Endothelial cell of umbilical vein (primary cell): ENCODE data around the gene PER1. TPM values are rescaled to one million over a fixed set of nuclear protein-coding genes. Genes with fewer than 3 reads are reported as not detected.
A peak's percentile ranks its signal among the peaks of the same experiment; 100 is the strongest.

Experiments
- BruUV-seq: library from RNA; stranded (reverse); fragments of 400-500 nt; replicated peaks from 2 replicates; lab custom pipeline; 2021; lab: Mats Ljungman, UMichigan
- CTCF ChIA-PET: fragments of 300-600, 350-600 bp; sonication (Branson Sonifier 250); formaldehyde crosslinking; loops from one replicate; lab custom pipeline; 2021; ENCODE audit warnings: antibody characterized with exemption, inconsistent platforms; lab: Charles Lee
- POLR2A ChIA-PET: fragments of 300-600, 350-600 bp; sonication (Branson Sonifier 250); formaldehyde crosslinking; loops from one replicate; lab custom pipeline; 2021; ENCODE audit warnings: antibody characterized with exemption, inconsistent platforms; lab: Charles Lee
- DNase-seq: peaks from one replicate; pipeline ENCODE4 v3.0.0-alpha.2; 2011; ENCODE audit warnings: low read depth, low spot score
- FAIRE-seq: peaks from 2 replicates; lab custom pipeline; 2011; peaks lifted over from hg19 to GRCh38; lab: Jason Lieb, UNC
- H2AFZ ChIP-seq: 2 replicates; pipeline ENCODE4 v1.6.0; 2012; ENCODE audit warnings: low read depth, low read length, control low read depth, inconsistent platforms
- H3K27ac ChIP-seq: 2 replicates; pipeline ENCODE4 v1.5.1; 2011; ENCODE audit warnings: low read depth, mild to moderate bottlenecking, control low read depth, low read length, moderate library complexity; ENCODE audit not compliant: insufficient read depth
- H3K27me3 ChIP-seq, 2 experiments: 2 replicates each; pipeline versions ENCODE4 v1.6.0 to v1.6.1; 2011; ENCODE audit warnings: low read length in 2 of 2, mixed read lengths in 1 of 2; ENCODE audit not compliant: control insufficient read depth in 2 of 2, insufficient read depth in 2 of 2
- H3K36me3 ChIP-seq, 2 experiments: 2 replicates in 1 of 2; 3 replicates in 1 of 2; pipeline ENCODE4 v1.5.1; 2011; ENCODE audit warnings: low read length in 2 of 2, mild to moderate bottlenecking in 1 of 2, moderate library complexity in 1 of 2; ENCODE audit not compliant: control insufficient read depth in 2 of 2, insufficient read depth in 2 of 2; ENCODE audit errors: extremely low read depth in 1 of 2
- H3K4me1 ChIP-seq: 3 replicates; pipeline ENCODE4 v1.5.1; 2011; ENCODE audit warnings: mild to moderate bottlenecking, low read length; ENCODE audit not compliant: control insufficient read depth, insufficient read depth; ENCODE audit errors: extremely low read depth
- H3K4me2 ChIP-seq: 2 replicates; pipeline ENCODE4 v1.6.1; 2011; ENCODE audit warnings: low read length, control low read depth, mixed read lengths; ENCODE audit not compliant: insufficient read depth
- H3K4me3 ChIP-seq, 3 experiments: fragments of 200-600 bp in 1 of 3; sonication (generic), shearing (Covaris generic) in 1 of 3; replicated peaks in 1 of 3; 2 replicates each; pipeline ENCODE4 v1.5.1; 2011 to 2016; ENCODE audit warnings: control low read depth in 3 of 3, low read length in 3 of 3, mild to moderate bottlenecking in 2 of 3, inconsistent platforms in 1 of 3, low read depth in 1 of 3, moderate library complexity in 1 of 3; ENCODE audit not compliant: insufficient read depth in 1 of 3
- H3K79me2 ChIP-seq: 2 replicates; pipeline ENCODE4 v1.6.0; 2012; ENCODE audit warnings: low read length, inconsistent platforms; ENCODE audit not compliant: control insufficient read depth, insufficient read depth
- H3K9ac ChIP-seq: replicated peaks from 2 replicates; pipeline ENCODE3; 2011; ENCODE audit warnings: low read length, control low read depth; ENCODE audit not compliant: insufficient read depth; ENCODE audit errors: extremely low read depth
- H3K9me1 ChIP-seq: replicated peaks from 3 replicates; pipeline ENCODE4 v1.6.0; 2011; ENCODE audit warnings: mild to moderate bottlenecking, low read length; ENCODE audit not compliant: control insufficient read depth, insufficient read depth; ENCODE audit errors: extremely low read depth
- H3K9me3 ChIP-seq: replicated peaks from 2 replicates; pipeline ENCODE4 v1.5.1; 2012; ENCODE audit warnings: low read length, inconsistent platforms; ENCODE audit not compliant: control insufficient read depth, insufficient read depth
- H4K20me1 ChIP-seq: replicated peaks from 2 replicates; pipeline ENCODE3; 2011; ENCODE audit warnings: mild to moderate bottlenecking, low read length; ENCODE audit not compliant: control insufficient read depth, insufficient read depth; ENCODE audit errors: extremely low read depth
- CTCF ChIP-seq, 2 donors: IDR thresholded peaks; 1 replicate in 1 of 2; 2 replicates in 1 of 2; pipeline ENCODE4 v1.5.1; 2011; ENCODE audit warnings: low read length in 2 of 2, mild to moderate bottlenecking in 2 of 2, moderate library complexity in 2 of 2, control low read depth in 1 of 2, inconsistent platforms in 1 of 2, low read depth in 1 of 2; ENCODE audit not compliant: insufficient read depth in 1 of 2; ENCODE audit errors: extremely low read depth in 1 of 2
- EZH2 ChIP-seq: IDR thresholded peaks from 2 replicates; pipeline ENCODE4 v1.6.1; 2012; ENCODE audit warnings: borderline replicate concordance, low read depth, mild to moderate bottlenecking, moderate library complexity, low read length, inconsistent platforms; ENCODE audit not compliant: severe bottlenecking
- FOS ChIP-seq: IDR thresholded peaks from 2 replicates; pipeline ENCODE4 v1.6.1; 2011; ENCODE audit warnings: mild to moderate bottlenecking, low read length, moderate library complexity, borderline replicate concordance; ENCODE audit not compliant: insufficient read depth
- GATA2 ChIP-seq: IDR thresholded peaks from 2 replicates; pipeline ENCODE4 v1.7.0; 2011; ENCODE audit warnings: low read depth, mild to moderate bottlenecking, moderate library complexity, mixed read lengths, low read length; ENCODE audit not compliant: insufficient read length, insufficient read depth
- JUN ChIP-seq: IDR thresholded peaks from 2 replicates; pipeline ENCODE4 v1.6.1; 2011; ENCODE audit warnings: borderline replicate concordance, low read depth; ENCODE audit not compliant: insufficient read length, insufficient read depth
- MAX ChIP-seq: IDR thresholded peaks from 2 replicates; pipeline ENCODE4 v1.6.1; 2011; ENCODE audit not compliant: insufficient read depth, insufficient read length
- MYC ChIP-seq: IDR thresholded peaks from one replicate; pipeline ENCODE4 v1.6.1; 2011; ENCODE audit warnings: mild to moderate bottlenecking, low read depth, low read length
- POLR2A ChIP-seq: IDR thresholded peaks from 2 replicates; pipeline ENCODE4 v1.6.1; 2012; ENCODE audit warnings: low read depth, mild to moderate bottlenecking, control low read depth, low read length
- POLR2AphosphoS5 ChIP-seq: IDR thresholded peaks from 2 replicates; pipeline ENCODE4 v1.6.1; 2012; ENCODE audit warnings: low read depth, mild to moderate bottlenecking, control low read depth, low read length, moderate library complexity; ENCODE audit not compliant: insufficient read depth
- dilution Hi-C: fragments of 300-500 bp; cut with MboI; formaldehyde crosslinking; loops from one replicate; pipeline ENCODE4 v1.15.0; 2019; ENCODE audit warnings: low sequenced_read_pairs; ENCODE audit not compliant: extremely low pct_ligation_motif_present
- intact Hi-C: fragments of 100-400 bp; cut with micrococcal nuclease; formaldehyde crosslinking; loops from one replicate; pipeline ENCODE4 v1.10.0; 2022
- polyA plus RNA-seq, 4 experiments: library from polyadenylated mRNA; depleted of rRNA in 3 of 4; stranded (reverse) in 3 of 4; unstranded in 1 of 4; fragments of >200 nt; gene quantifications; 2 replicates each; pipeline versions ENCODE4 v1.2.1 to v1.2.3, GENCODE V29; 2011 to 2012; ENCODE audit warnings: missing spikeins in 1 of 4
- total RNA-seq: library from RNA; stranded (reverse); gene quantifications from 2 replicates; pipeline ENCODE4 v1.2.3, GENCODE V29; 2021

The PER1 gene
- total and polyA plus RNA-seq, 2 donors (not counting 3 experiments of a cell fraction or from before 2014, with no cell fraction given) = 12.1 to 32.1 TPM

GRCh38 chr17:8175795-8176196 lies 23.6 kb upstream of the PER1 start:
- Histone ChIP-seq H2AFZ (peak overlapping the region; percentile 91), H3K9ac (peak overlapping the region; percentile 69), H3K4me3 (peak overlapping the region; percentile 21 to 61 (median 42)), H3K27ac (peak overlapping the region; percentile 29), H3K4me1 (peaks cover 23% of the 10 kb centered on the region), H3K4me2 (peak overlapping the region; percentile 64), H3K36me3 (no peaks in the 10 kb centered on the region), H4K20me1 (no peaks in the 10 kb centered on the region), H3K9me1 (no peaks in the 10 kb centered on the region), H3K27me3 (no peaks in the 10 kb centered on the region), H3K79me2 (no peaks in the 10 kb centered on the region), H3K9me3 (no peaks in the 10 kb centered on the region)
- TF ChIP-seq FOS = no peak
- TF ChIP-seq POLR2AphosphoS5 = no peak
- TF ChIP-seq POLR2A = no peak
- no peak for TF ChIP-seq MAX
- TF ChIP-seq JUN = no peak
- no peak for TF ChIP-seq EZH2
- no peak for TF ChIP-seq MYC
- TF ChIP-seq CTCF (IDR thresholded peaks at IDR 0.05; ENCODE audit: extremely low read depth in 1 of 2, insufficient read depth in 1 of 2, low read depth in 1 of 2, low read length in 2 of 2) = no peak
- TF ChIP-seq GATA2 = no peak
- DNase-seq (no peak), FAIRE-seq (no peak)
- ChIA-PET POLR2A (no interaction called here), CTCF (interaction anchor here (1.4 kb wide), 2 partner anchors 11 to 116 kb away, joined by 3 to 4 read pairs; no protein-coding TSS in a partner anchor)
- no TSS peak for BruUV-seq
- dilution Hi-C loops (no loop called here), intact Hi-C loops (no loop called here)
